DOHH2 (cell line): ENCODE results near the gene COL23A1.

Experiments used
- H3F3A ChIP-seq: fragments of 200-600 bp; sonication (generic), shearing (Covaris generic); 2 replicates; pipeline ENCODE4 v1.6.0; 2016; ENCODE audit warnings: antibody characterized with exemption, mild to moderate bottlenecking; ENCODE audit not compliant: control insufficient read depth, insufficient read depth
- H3K27ac ChIP-seq: fragments of 200-600 bp; sonication (generic); 2 replicates; pipeline ENCODE4 v1.5.1; 2014; ENCODE audit warnings: low read depth, mild to moderate bottlenecking, low read length, moderate library complexity
- H3K27me3 ChIP-seq: fragments of 200-600 bp; sonication (generic); 2 replicates; pipeline ENCODE4 v1.6.1; 2014; ENCODE audit warnings: mild to moderate bottlenecking, low read length, mixed read lengths; ENCODE audit not compliant: control insufficient read depth
- H3K36me3 ChIP-seq: fragments of 200-600 bp; sonication (generic); 2 replicates; pipeline ENCODE4 v1.6.1; 2014; ENCODE audit warnings: mild to moderate bottlenecking, low read length, moderate library complexity, mixed read lengths; ENCODE audit not compliant: control insufficient read depth
- H3K4me1 ChIP-seq: fragments of 200-600 bp; sonication (generic); 2 replicates; pipeline ENCODE4 v1.6.1; 2014; ENCODE audit warnings: mild to moderate bottlenecking, low read length, mixed read lengths; ENCODE audit not compliant: control insufficient read depth
- H3K4me2 ChIP-seq: fragments of 200-600 bp; sonication (generic); 2 replicates; pipeline ENCODE4 v1.6.0; 2014; ENCODE audit warnings: mild to moderate bottlenecking, low read length, moderate library complexity
- H3K4me3 ChIP-seq: fragments of 200-600 bp; sonication (generic); 2 replicates; pipeline ENCODE4 v1.5.1; 2014; ENCODE audit warnings: mild to moderate bottlenecking, low read length, mixed read lengths
- H3K79me2 ChIP-seq: fragments of 200-600 bp; sonication (generic); 2 replicates; pipeline ENCODE4 v1.6.1; 2014; ENCODE audit warnings: mild to moderate bottlenecking, low read length, mixed read lengths; ENCODE audit not compliant: control insufficient read depth
- H3K9me2 ChIP-seq: fragments of 200-600 bp; sonication (generic); replicated peaks from 2 replicates; pipeline ENCODE4 v1.6.1; 2014; ENCODE audit warnings: mild to moderate bottlenecking, low read length, mixed read lengths; ENCODE audit not compliant: control insufficient read depth
- H3K9me3 ChIP-seq: fragments of 200-600 bp; sonication (generic); 2 replicates; pipeline ENCODE4 v1.6.1; 2014; ENCODE audit warnings: antibody characterized with exemption, low read length, mixed read lengths; ENCODE audit not compliant: control insufficient read depth, insufficient read depth
- H4K20me1 ChIP-seq: fragments of 200-600 bp; sonication (generic); 2 replicates; pipeline ENCODE4 v1.6.0; 2014; ENCODE audit warnings: low read depth, mild to moderate bottlenecking, antibody characterized with exemption, low read length, moderate library complexity; ENCODE audit not compliant: control insufficient read depth, insufficient read depth
- CTCF ChIP-seq: fragments of 200-600 bp; sonication (generic); IDR thresholded peaks from one replicate; pipeline ENCODE4 v1.5.1; 2014; ENCODE audit warnings: antibody characterized with exemption, mild to moderate bottlenecking, low read depth, low read length; ENCODE audit not compliant: poor library complexity, severe bottlenecking
- EZH2phosphoT487 ChIP-seq: fragments of 200-600 bp; sonication (generic); IDR thresholded peaks from 2 replicates; pipeline ENCODE4 v1.6.1; 2017; ENCODE audit warnings: borderline replicate concordance, mild to moderate bottlenecking, antibody characterized with exemption, low read length, moderate library complexity, mixed read lengths

The COL23A1 gene

GRCh38 chr5:178576591-178577351 is 13.4 kb downstream of the COL23A1 start:
- H4K20me1 ChIP-seq, result no peaks in the 10 kb centered on the region
- no peak overlapping the region for H3K4me3 ChIP-seq
- H3K4me2 ChIP-seq, result no peak overlapping the region
- no peaks in the 10 kb centered on the region for H3F3A ChIP-seq
- no peaks in the 10 kb centered on the region for H3K36me3 ChIP-seq
- no peaks in the 10 kb centered on the region for H3K79me2 ChIP-seq
- H3K9me2 ChIP-seq, result no peaks in the 10 kb centered on the region
- TF ChIP-seq EZH2phosphoT487, result no peak
- TF ChIP-seq CTCF, result no peak
- H3K4me1 ChIP-seq, result no peaks in the 10 kb centered on the region
- H3K27me3 ChIP-seq, result no peaks in the 10 kb centered on the region
- no peaks in the 10 kb centered on the region for H3K9me3 ChIP-seq
- no peak overlapping the region for H3K27ac ChIP-seq

- H3K27ac ChIP-seq, result no peak overlapping the region
- no peak for TF ChIP-seq EZH2phosphoT487
- TF ChIP-seq CTCF, result no peak
- no peaks in the 10 kb centered on the region for H3K9me3 ChIP-seq
- H3K4me2 ChIP-seq, result no peak overlapping the region
- H3K4me3 ChIP-seq, result no peak overlapping the region
- H3K27me3 ChIP-seq, result no peaks in the 10 kb centered on the region
- H3K4me1 ChIP-seq, result no peaks in the 10 kb centered on the region
- H3K79me2 ChIP-seq, result no peaks in the 10 kb centered on the region
- no peaks in the 10 kb centered on the region for H3F3A ChIP-seq
- no peaks in the 10 kb centered on the region for H4K20me1 ChIP-seq
- no peaks in the 10 kb centered on the region for H3K36me3 ChIP-seq
- H3K9me2 ChIP-seq, result no peaks in the 10 kb centered on the region
These were observed 17.0 kb downstream of the COL23A1 start for GRCh38 chr5:178573216-178573615.

- H3K4me3 ChIP-seq, result no peak overlapping the region
- H3F3A ChIP-seq, result no peaks in the 10 kb centered on the region
- H3K9me2 ChIP-seq, result no peaks in the 10 kb centered on the region
- H3K27ac ChIP-seq, result no peak overlapping the region
- H3K79me2 ChIP-seq, result no peaks in the 10 kb centered on the region
- no peaks in the 10 kb centered on the region for H3K9me3 ChIP-seq
- no peak for TF ChIP-seq CTCF
- no peaks in the 10 kb centered on the region for H3K27me3 ChIP-seq
- no peak overlapping the region for H3K4me2 ChIP-seq
- H3K4me1 ChIP-seq, result no peaks in the 10 kb centered on the region
- no peaks in the 10 kb centered on the region for H3K36me3 ChIP-seq
- no peaks in the 10 kb centered on the region for H4K20me1 ChIP-seq
These were observed 17.6 kb downstream of the COL23A1 start for GRCh38 chr5:178572617-178573016.
